Upper lobe of right lung (tissue), 1 donor: ENCODE data around the gene CCDC71. TPM values are rescaled to one million over a fixed set of nuclear protein-coding genes. Genes with fewer than 3 reads are reported as not detected.

Experiments used
- ATAC-seq: fragments of 200-7000 bp; cut with Tn5 transposase; one replicate; pipeline ENCODE4 v1.9.1; 2020; ENCODE audit warnings: mild to moderate bottlenecking, moderate library complexity
- DNase-seq: peaks from one replicate; pipeline ENCODE4 v3.0.0-alpha.2; 2020
- H3K27ac ChIP-seq: fragments of 200-600 bp; one replicate; pipeline ENCODE4 v1.8.0; 2022
- H3K27me3 ChIP-seq: fragments of 200-600 bp; one replicate; pipeline ENCODE4 v1.8.0; 2022; ENCODE audit warnings: mild to moderate bottlenecking
- H3K36me3 ChIP-seq: fragments of 200-600 bp; one replicate; pipeline ENCODE4 v1.8.0; 2022
- H3K4me1 ChIP-seq: fragments of 200-600 bp; one replicate; pipeline ENCODE4 v1.8.0; 2022
- H3K4me3 ChIP-seq: fragments of 200-600 bp; one replicate; pipeline ENCODE4 v1.8.0; 2022; ENCODE audit warnings: mild to moderate bottlenecking
- H3K9me3 ChIP-seq: fragments of 200-600 bp; one replicate; pipeline ENCODE4 v1.8.0; 2022
- CTCF ChIP-seq: fragments of 200-600 bp; IDR thresholded peaks from one replicate; pipeline ENCODE4 v1.8.0; 2022; ENCODE audit warnings: antibody characterized with exemption
- intact Hi-C: fragments of 100-400 bp; cut with DNase I; formaldehyde crosslinking; loops from one replicate; pipeline ENCODE4 v1.11.0; 2022
- total RNA-seq: library from RNA; stranded (reverse); fragmentation: NEBNext Ultra II Directional; extraction: Animal tissue kit (Norgen Biotek cat#: 25700); gene quantifications from one replicate; pipeline ENCODE4 v1.2.1, GENCODE V29; 2021
- donor health status: DM: no; HTN: yes; CAD: no; lungs with severe emphysema.

CCDC71 gene
- total RNA-seq, 1 donor from 2014 or later = 22.1 TPM

GRCh38 chr3:49124991-49125670 is 41.0 kb downstream of the CCDC71 start:
- Histone ChIP-seq H3K4me3 (no peak overlapping the region), H3K9me3 (no peaks in the 10 kb centered on the region), H3K27me3 (no peaks in the 10 kb centered on the region), H3K36me3 (peaks cover 76% of the 10 kb centered on the region), H3K4me1 (peaks cover 4% of the 10 kb centered on the region), H3K27ac (no peak overlapping the region)
- no peak for TF ChIP-seq CTCF
- DNase-seq (no peak), ATAC-seq (no peak)
- intact Hi-C loops = no loop called here

GRCh38 chr3:49124203-49124602 is 41.9 kb downstream of the CCDC71 start:
- H3K4me1 ChIP-seq = peaks cover 12% of the 10 kb centered on the region
- H3K36me3 ChIP-seq = peaks cover 67% of the 10 kb centered on the region
- DNase-seq = no peak
- intact Hi-C loops = no loop called here
- no peaks in the 10 kb centered on the region for H3K27me3 ChIP-seq
- H3K27ac ChIP-seq = no peak overlapping the region
- ATAC-seq = no peak
- no peak overlapping the region for H3K4me3 ChIP-seq
- H3K9me3 ChIP-seq = no peaks in the 10 kb centered on the region
- no peak for TF ChIP-seq CTCF

- Histone ChIP-seq H3K27me3 (no peaks in the 10 kb centered on the region), H3K36me3 (peaks cover 66% of the 10 kb centered on the region), H3K9me3 (no peaks in the 10 kb centered on the region), H3K4me3 (no peak overlapping the region), H3K4me1 (peaks cover 17% of the 10 kb centered on the region), H3K27ac (no peak overlapping the region)
- DNase-seq (no peak), ATAC-seq (no peak)
- intact Hi-C loops = no loop called here
- TF ChIP-seq CTCF = no peak
Measured at GRCh38 chr3:49123687-49124086, 42.4 kb downstream of the CCDC71 start.

- DNase-seq = no peak
- Histone ChIP-seq H3K36me3 (peaks cover 66% of the 10 kb centered on the region), H3K27ac (no peak overlapping the region), H3K4me1 (peaks cover 17% of the 10 kb centered on the region), H3K27me3 (no peaks in the 10 kb centered on the region), H3K9me3 (no peaks in the 10 kb centered on the region), H3K4me3 (no peak overlapping the region)
- no peak for ATAC-seq
- TF ChIP-seq CTCF = no peak
- intact Hi-C loops = no loop called here
Measured at GRCh38 chr3:49122886-49123545, 43.1 kb downstream of the CCDC71 start.

- no peak for ATAC-seq
- no peak overlapping the region for H3K4me3 ChIP-seq
- no peak overlapping the region for H3K27ac ChIP-seq
- peaks cover 66% of the 10 kb centered on the region for H3K36me3 ChIP-seq
- H3K4me1 ChIP-seq = peaks cover 17% of the 10 kb centered on the region
- no peak for DNase-seq
- H3K27me3 ChIP-seq = no peaks in the 10 kb centered on the region
- no peaks in the 10 kb centered on the region for H3K9me3 ChIP-seq
- intact Hi-C loops = no loop called here
- no peak for TF ChIP-seq CTCF
Measured at GRCh38 chr3:49122451-49122850, 43.7 kb downstream of the CCDC71 start.
